Smooth muscle cell (in vitro differentiated cells): Measurements from ENCODE around the gene CCNH. TPM values are rescaled to one million over a fixed set of nuclear protein-coding genes. Genes with fewer than 3 reads are reported as not detected.

ENCODE experiments used
- DNase-seq: peaks from one replicate; lab custom pipeline; 2025; ENCODE audit not compliant: unreplicated experiment; lab: John Stamatoyannopoulos, UW
- H2AFZ ChIP-seq: fragments of 200-600 bp; sonication (generic); 2 replicates; pipeline ENCODE4 v1.6.0; 2016; ENCODE audit warnings: antibody characterized with exemption, low read depth, mild to moderate bottlenecking
- H3F3A ChIP-seq: fragments of 200-600 bp; sonication (generic); 2 replicates; pipeline ENCODE4 v1.6.0; 2017; ENCODE audit warnings: antibody characterized with exemption, low read depth
- H3K27ac ChIP-seq: fragments of 200-600 bp; sonication (generic); 2 replicates; pipeline ENCODE4 v1.5.1; 2016; ENCODE audit warnings: low read depth, mild to moderate bottlenecking
- H3K27me3 ChIP-seq: fragments of 200-600 bp; sonication (generic); 2 replicates; pipeline ENCODE4 v1.6.1; 2016; ENCODE audit warnings: low read depth, mild to moderate bottlenecking
- H3K36me3 ChIP-seq: fragments of 200-600 bp; sonication (generic); 2 replicates; pipeline ENCODE4 v1.5.1; 2016; ENCODE audit warnings: low read depth
- H3K4me1 ChIP-seq: fragments of 200-600 bp; sonication (generic); 2 replicates; pipeline ENCODE4 v1.5.1; 2016; ENCODE audit warnings: low read depth
- H3K4me2 ChIP-seq: fragments of 200-600 bp; sonication (generic); 2 replicates; pipeline ENCODE4 v1.6.0; 2016; ENCODE audit warnings: mild to moderate bottlenecking
- H3K4me3 ChIP-seq: fragments of 200-600 bp; sonication (generic); 2 replicates; pipeline ENCODE4 v1.5.1; 2016; ENCODE audit warnings: mild to moderate bottlenecking
- H3K79me2 ChIP-seq: fragments of 200-600 bp; sonication (generic); 2 replicates; pipeline ENCODE4 v1.6.0; 2016; ENCODE audit warnings: low read depth, mild to moderate bottlenecking
- H3K9ac ChIP-seq: fragments of 200-600 bp; sonication (generic); 2 replicates; pipeline ENCODE4 v1.6.0; 2016; ENCODE audit warnings: low read depth
- H3K9me3 ChIP-seq: fragments of 200-600 bp; sonication (generic); replicated peaks from 2 replicates; pipeline ENCODE4 v1.5.1; 2016; ENCODE audit warnings: low read depth
- H4K20me1 ChIP-seq: fragments of 200-600 bp; sonication (generic); 2 replicates; pipeline ENCODE4 v1.6.0; 2016; ENCODE audit warnings: low read depth
- CTCF ChIP-seq: fragments of 200-600 bp; sonication (generic); IDR thresholded peaks from 2 replicates; pipeline ENCODE4 v1.5.1; 2017; ENCODE audit warnings: borderline replicate concordance, mild to moderate bottlenecking, antibody characterized with exemption; ENCODE audit not compliant: insufficient read depth, poor library complexity, severe bottlenecking
- WGBS: methylation state at CpG from one replicate; pipeline ENCODE4 v1.1.7; 2016; ENCODE audit warnings: low lambda C conversion rate; 5-methylcytosine and 5-hydroxymethylcytosine counted together
- polyA plus RNA-seq: library from polyadenylated mRNA; unstranded; fragments of >200 nt; fragmentation: Nextera tagmentation; extraction: Ambion mirVana; gene quantifications from 2 replicates; pipeline ENCODE4 v1.2.1, GENCODE V29; 2016
- total RNA-seq: library from RNA; depleted of rRNA; stranded (reverse); fragments of >200 nt; gene quantifications from 2 replicates; pipeline ENCODE4 v1.2.3, GENCODE V29; 2014

CCNH gene
- total and polyA plus RNA-seq, 2 experiments from 2014 or later: 33.2 to 96.7 TPM

- Histone ChIP-seq H3K9me3 (no peaks in the 10 kb centered on the region), H3K79me2 (no peaks in the 10 kb centered on the region), H4K20me1 (no peaks in the 10 kb centered on the region), H3K36me3 (no peaks in the 10 kb centered on the region), H3K27me3 (no peaks in the 10 kb centered on the region), H3F3A (no peaks in the 10 kb centered on the region), H2AFZ (no peak overlapping the region), H3K4me3 (no peak overlapping the region), H3K27ac (no peak overlapping the region), H3K4me1 (no peaks in the 10 kb centered on the region), H3K9ac (no peak overlapping the region), H3K4me2 (no peak overlapping the region)
- DNase-seq: no peak
- TF ChIP-seq CTCF: no peak
- WGBS: 84% methylated on average over 1 of the region's 1 CpG
Observed at GRCh38 chr5:87442419-87442818, 29.7 kb upstream of the CCNH start.

GRCh38 chr5:87438231-87438630 is 25.5 kb upstream of the CCNH start:
- no peak for TF ChIP-seq CTCF
- H2AFZ ChIP-seq: no peak overlapping the region
- no peak for DNase-seq
- H3F3A ChIP-seq: no peaks in the 10 kb centered on the region
- no peaks in the 10 kb centered on the region for H4K20me1 ChIP-seq
- H3K27me3 ChIP-seq: no peaks in the 10 kb centered on the region
- H3K36me3 ChIP-seq: no peaks in the 10 kb centered on the region
- no peaks in the 10 kb centered on the region for H3K79me2 ChIP-seq
- H3K4me2 ChIP-seq: no peak overlapping the region
- no peak overlapping the region for H3K4me3 ChIP-seq
- H3K9me3 ChIP-seq: no peaks in the 10 kb centered on the region
- WGBS: 90% methylated on average over 2 of the region's 2 CpGs
- no peak overlapping the region for H3K27ac ChIP-seq
- no peak overlapping the region for H3K9ac ChIP-seq
- H3K4me1 ChIP-seq: no peaks in the 10 kb centered on the region

- Histone ChIP-seq H3K36me3 (no peaks in the 10 kb centered on the region), H4K20me1 (no peaks in the 10 kb centered on the region), H3K4me3 (no peak overlapping the region), H3K4me1 (no peaks in the 10 kb centered on the region), H3K4me2 (no peak overlapping the region), H3F3A (no peaks in the 10 kb centered on the region), H3K79me2 (no peaks in the 10 kb centered on the region), H2AFZ (no peak overlapping the region), H3K27ac (no peak overlapping the region), H3K27me3 (no peaks in the 10 kb centered on the region), H3K9me3 (no peaks in the 10 kb centered on the region), H3K9ac (no peak overlapping the region)
- WGBS: 83% methylated on average over 1 of the region's 1 CpG
- no peak for TF ChIP-seq CTCF
- DNase-seq: no peak
Observed at GRCh38 chr5:87437724-87438123, 25.0 kb upstream of the CCNH start.

GRCh38 chr5:87435144-87435694 is 22.5 kb upstream of the CCNH start:
- TF ChIP-seq CTCF: no peak
- WGBS: 83% methylated on average over 2 of the region's 2 CpGs
- Histone ChIP-seq H3K79me2 (no peaks in the 10 kb centered on the region), H3K4me1 (no peaks in the 10 kb centered on the region), H3K9me3 (no peaks in the 10 kb centered on the region), H3F3A (no peaks in the 10 kb centered on the region), H3K4me2 (no peak overlapping the region), H4K20me1 (no peaks in the 10 kb centered on the region), H3K27ac (no peak overlapping the region), H3K9ac (no peak overlapping the region), H3K36me3 (no peaks in the 10 kb centered on the region), H3K4me3 (no peak overlapping the region), H2AFZ (no peak overlapping the region), H3K27me3 (no peaks in the 10 kb centered on the region)
- no peak for DNase-seq
